ENCODE data around the gene AOAH. TPM values are rescaled to one million over a fixed set of nuclear protein-coding genes. Genes with fewer than 3 reads are reported as not detected.

AOAH gene
- total RNA-seq, 4 donors from 2014 or later = 0.68 to 12.0 (median 4.8) TPM

- TF ChIP-seq POLR2A (IDR thresholded peaks at IDR 0.05) (no peak), CTCF (IDR thresholded peaks at IDR 0.05) (no peak)
- intact Hi-C loops (cut with DNase I) = no loop called here
- H3K4me1 ChIP-seq = peaks cover 0 to 24% (median 0%) of the 10 kb centered on the region in 3 donors
- no peak overlapping the region for H3K27ac ChIP-seq
- no peaks in the 10 kb centered on the region for H3K27me3 ChIP-seq
- H3K9me3 ChIP-seq = no peaks in the 10 kb centered on the region
- no peak overlapping the region for H3K4me3 ChIP-seq
- 67 to 76% methylated on average over 3 of the region's 3 CpGs for WGBS, 2 donors
- H3K36me3 ChIP-seq = no peaks in the 10 kb centered on the region
- no peak for DNase-seq
Observed at GRCh38 chr7:36604806-36605205, 119.5 kb downstream of the AOAH start.

- Histone ChIP-seq H3K36me3 (no peaks in the 10 kb centered on the region), H3K9me3 (no peaks in the 10 kb centered on the region), H3K4me3 (no peak overlapping the region), H3K27me3 (no peaks in the 10 kb centered on the region), H3K27ac (no peak overlapping the region), H3K4me1 (peaks cover 0 to 24% (median 0%) of the 10 kb centered on the region in 3 donors)
- intact Hi-C loops (cut with DNase I) = no loop called here
- TF ChIP-seq POLR2A (IDR thresholded peaks at IDR 0.05) = no peak
- TF ChIP-seq CTCF (IDR thresholded peaks at IDR 0.05) = no peak
- no peak for DNase-seq
- 69 to 86% methylated on average over 6 to 7 of the region's 7 CpGs for WGBS, 2 donors
Observed at GRCh38 chr7:36602934-36603887, 121.1 kb downstream of the AOAH start.

- Histone ChIP-seq H3K27ac (no peak overlapping the region), H3K27me3 (no peaks in the 10 kb centered on the region), H3K36me3 (no peaks in the 10 kb centered on the region), H3K4me3 (no peak overlapping the region), H3K4me1 (peaks cover 0 to 28% (median 0%) of the 10 kb centered on the region in 3 donors), H3K9me3 (no peaks in the 10 kb centered on the region)
- intact Hi-C loops (cut with DNase I) = no loop called here
- TF ChIP-seq POLR2A (IDR thresholded peaks at IDR 0.05) (no peak), CTCF (IDR thresholded peaks at IDR 0.05) (no peak)
- WGBS, 2 donors = 69 to 84% methylated on average over 3 of the region's 3 CpGs
- DNase-seq = no peak
Observed at GRCh38 chr7:36602511-36602910, 121.8 kb downstream of the AOAH start.

- Histone ChIP-seq H3K4me3 (no peak overlapping the region), H3K4me1 (peaks cover 0 to 34% (median 0%) of the 10 kb centered on the region in 3 donors), H3K27me3 (no peaks in the 10 kb centered on the region), H3K9me3 (no peaks in the 10 kb centered on the region), H3K27ac (no peak overlapping the region), H3K36me3 (no peaks in the 10 kb centered on the region)
- intact Hi-C loops (cut with DNase I) = no loop called here
- WGBS, 2 donors = 36 to 39% methylated on average over 2 to 3 of the region's 3 CpGs
- TF ChIP-seq POLR2A (IDR thresholded peaks at IDR 0.05) (no peak), CTCF (IDR thresholded peaks at IDR 0.05) (no peak)
- no peak for DNase-seq
Observed at GRCh38 chr7:36601601-36602000, 122.7 kb downstream of the AOAH start.

GRCh38 chr7:36600869-36601530 is 123.3 kb downstream of the AOAH start:
- no peaks in the 10 kb centered on the region for H3K27me3 ChIP-seq
- 53 to 59% methylated on average over 4 to 5 of the region's 5 CpGs for WGBS, 2 donors
- H3K4me1 ChIP-seq = peaks cover 0 to 34% (median 0%) of the 10 kb centered on the region in 3 donors
- DNase-seq = no peak
- TF ChIP-seq CTCF (IDR thresholded peaks at IDR 0.05) (no peak), POLR2A (IDR thresholded peaks at IDR 0.05) (no peak)
- H3K4me3 ChIP-seq = no peak overlapping the region
- no peak overlapping the region for H3K27ac ChIP-seq
- intact Hi-C loops (cut with DNase I) = no loop called here
- H3K9me3 ChIP-seq = no peaks in the 10 kb centered on the region
- no peaks in the 10 kb centered on the region for H3K36me3 ChIP-seq

All from esophagus squamous epithelium (tissue), 5 donors.